Dendritic cell treated with granulocyte-macrophage colony-stimulating factor and Interleukin-4, amounts not matched to agents 40 ng/mL and 50 ng/mL, for 4 days (primary cell): ENCODE measurements around the gene GJA3.

Experiments used
- H3K27ac Mint-ChIP-seq: one replicate; pipeline ENCODE4 v1.8.0; 2022; ENCODE audit warnings: mild to moderate bottlenecking, mixed read lengths
- H3K27me3 Mint-ChIP-seq: one replicate; pipeline ENCODE4 v1.8.0; 2022; ENCODE audit warnings: mild to moderate bottlenecking, mixed read lengths
- H3K36me3 Mint-ChIP-seq: one replicate; pipeline ENCODE4 v1.8.0; 2022; ENCODE audit warnings: low read depth, mixed read lengths
- H3K4me1 Mint-ChIP-seq: one replicate; pipeline ENCODE4 v1.8.0; 2022; ENCODE audit warnings: low read depth, mixed read lengths
- H3K4me3 Mint-ChIP-seq: one replicate; pipeline ENCODE4 v1.8.0; 2022; ENCODE audit warnings: mild to moderate bottlenecking, moderate library complexity, mixed read lengths
- H3K9me3 Mint-ChIP-seq: one replicate; pipeline ENCODE4 v1.8.0; 2022; ENCODE audit warnings: mixed read lengths
- intact Hi-C: fragments of 100-400 bp; cut with micrococcal nuclease; formaldehyde crosslinking; loops from one replicate; pipeline ENCODE4 v1.15.0; 2022

Gene GJA3

DNA sequence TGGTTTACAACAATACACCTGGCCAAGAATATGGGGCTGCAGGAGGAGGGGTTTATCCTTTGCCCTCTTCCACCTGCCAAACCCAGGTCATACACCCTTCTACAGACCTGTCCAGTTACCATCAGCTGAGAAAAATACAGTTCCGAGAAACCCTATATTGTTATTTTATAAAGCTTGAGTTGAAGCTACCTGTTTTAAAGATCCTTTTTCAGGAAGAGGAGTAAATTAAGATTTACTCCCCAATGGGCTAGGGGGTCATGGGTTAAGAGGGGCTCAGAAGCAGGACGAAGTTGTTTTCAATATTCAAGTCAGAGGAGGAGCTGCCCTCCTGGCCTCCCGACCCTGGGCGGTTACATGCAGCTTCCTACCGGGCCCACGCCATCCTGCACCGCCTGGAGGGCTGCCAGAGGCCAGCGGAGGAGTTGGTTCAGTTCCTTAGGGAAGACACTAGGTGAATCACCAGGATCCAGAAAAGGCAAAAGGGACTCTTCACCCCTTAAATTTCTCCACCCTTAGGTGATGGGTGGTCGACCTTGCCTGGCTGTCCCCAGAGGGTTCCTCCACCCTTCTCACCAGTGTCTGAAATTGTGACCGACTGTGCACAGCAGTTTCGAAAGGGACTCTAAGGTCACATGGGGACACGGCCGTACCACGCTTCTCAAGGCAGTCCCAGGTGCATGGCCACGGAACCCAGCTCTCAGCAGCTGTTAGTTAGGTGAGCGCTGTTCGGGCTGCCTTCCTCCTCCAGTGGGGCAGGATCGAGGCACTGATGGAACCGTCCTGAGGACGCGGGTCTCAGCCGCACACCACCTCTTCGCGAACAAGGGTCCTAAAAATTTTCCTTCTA, 30.7 kb upstream of the GJA3 start:
- Mint-ChIP-seq H3K27ac (no peak overlapping the region), H3K36me3 (peaks cover 6% of the 10 kb centered on the region), H3K9me3 (peaks cover 8% of the 10 kb centered on the region), H3K27me3 (peaks cover 54% of the 10 kb centered on the region), H3K4me1 (peaks cover 47% of the 10 kb centered on the region), H3K4me3 (peak overlapping the region; percentile 78)
- intact Hi-C loops = loop anchor here (10.0 kb wide), 3 partner anchors 233 to 513 kb away; partner anchors contain the start of gene IL17D

DNA sequence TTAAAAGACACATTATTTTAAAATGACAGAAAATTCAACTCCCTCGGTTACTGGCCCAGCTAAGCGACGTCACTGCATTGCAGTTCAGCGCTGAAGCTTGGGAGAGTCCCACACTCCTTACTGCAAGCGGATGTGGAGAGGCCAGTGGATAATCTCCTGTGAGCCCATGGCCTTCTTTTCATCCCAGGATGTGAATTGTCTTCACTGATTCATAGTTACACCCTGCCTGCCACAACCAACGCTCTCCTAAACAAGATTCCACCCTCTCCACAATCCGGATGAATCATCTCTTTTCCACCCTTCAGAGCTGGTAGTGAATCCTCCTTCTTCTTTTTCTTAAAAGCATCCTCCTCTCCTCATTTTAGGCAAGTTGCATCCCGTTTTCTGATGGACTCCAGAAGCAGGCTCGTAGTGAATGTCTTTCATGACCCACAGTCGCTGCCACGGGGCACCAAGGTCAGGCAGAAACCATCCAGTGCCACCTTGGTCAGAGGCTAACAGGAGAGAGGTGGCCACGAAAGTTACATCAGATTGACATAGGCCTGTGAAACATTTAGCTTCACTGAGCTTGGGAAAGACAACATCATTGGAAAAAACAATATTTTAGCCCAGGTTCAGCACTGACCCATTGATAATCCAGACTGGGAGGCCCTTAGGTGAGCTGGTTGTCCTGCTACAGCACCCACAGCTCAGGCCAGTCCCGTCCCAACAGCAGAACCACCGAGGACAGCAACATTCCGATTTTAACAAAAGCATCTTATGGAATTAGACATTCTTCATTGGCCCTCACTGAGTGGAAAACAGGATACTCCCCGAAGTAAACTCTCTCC, 29.8 kb upstream of the GJA3 start:
- peaks cover 6% of the 10 kb centered on the region for H3K36me3 Mint-ChIP-seq
- intact Hi-C loops = loop anchor here (10.0 kb wide), 3 partner anchors 234 to 514 kb away; partner anchors contain the start of gene IL17D
- H3K4me1 Mint-ChIP-seq = peaks cover 47% of the 10 kb centered on the region
- no peak overlapping the region for H3K4me3 Mint-ChIP-seq
- H3K27ac Mint-ChIP-seq = no peak overlapping the region
- peaks cover 8% of the 10 kb centered on the region for H3K9me3 Mint-ChIP-seq
- peaks cover 51% of the 10 kb centered on the region for H3K27me3 Mint-ChIP-seq

DNA sequence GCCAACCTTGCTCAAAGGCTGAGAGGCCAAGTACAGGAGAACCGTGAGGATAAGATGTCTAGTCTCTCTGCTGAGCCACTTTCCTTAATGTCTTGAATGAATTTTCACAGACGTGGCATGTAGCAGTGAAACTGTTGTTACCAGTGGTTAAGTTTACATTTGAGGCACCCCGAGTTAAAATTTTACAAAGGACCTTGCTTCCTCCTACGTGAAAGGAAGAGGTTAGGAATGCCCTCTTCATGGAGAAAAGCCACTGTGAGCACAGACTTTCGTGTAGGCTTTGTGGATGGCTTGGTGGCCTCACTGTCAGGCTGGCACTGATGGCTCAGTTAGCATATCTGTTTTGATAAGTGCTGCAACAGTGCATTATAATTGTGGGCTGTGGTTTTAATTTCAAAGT, 29.2 kb upstream of the GJA3 start:
- Mint-ChIP-seq H3K9me3 (peaks cover 8% of the 10 kb centered on the region), H3K36me3 (peaks cover 6% of the 10 kb centered on the region), H3K27me3 (peaks cover 46% of the 10 kb centered on the region), H3K27ac (no peak overlapping the region), H3K4me1 (peaks cover 47% of the 10 kb centered on the region), H3K4me3 (no peak overlapping the region)
- intact Hi-C loops = loop anchor here (10.0 kb wide), 3 partner anchors 235 to 515 kb away; partner anchors contain the start of gene IL17D

DNA sequence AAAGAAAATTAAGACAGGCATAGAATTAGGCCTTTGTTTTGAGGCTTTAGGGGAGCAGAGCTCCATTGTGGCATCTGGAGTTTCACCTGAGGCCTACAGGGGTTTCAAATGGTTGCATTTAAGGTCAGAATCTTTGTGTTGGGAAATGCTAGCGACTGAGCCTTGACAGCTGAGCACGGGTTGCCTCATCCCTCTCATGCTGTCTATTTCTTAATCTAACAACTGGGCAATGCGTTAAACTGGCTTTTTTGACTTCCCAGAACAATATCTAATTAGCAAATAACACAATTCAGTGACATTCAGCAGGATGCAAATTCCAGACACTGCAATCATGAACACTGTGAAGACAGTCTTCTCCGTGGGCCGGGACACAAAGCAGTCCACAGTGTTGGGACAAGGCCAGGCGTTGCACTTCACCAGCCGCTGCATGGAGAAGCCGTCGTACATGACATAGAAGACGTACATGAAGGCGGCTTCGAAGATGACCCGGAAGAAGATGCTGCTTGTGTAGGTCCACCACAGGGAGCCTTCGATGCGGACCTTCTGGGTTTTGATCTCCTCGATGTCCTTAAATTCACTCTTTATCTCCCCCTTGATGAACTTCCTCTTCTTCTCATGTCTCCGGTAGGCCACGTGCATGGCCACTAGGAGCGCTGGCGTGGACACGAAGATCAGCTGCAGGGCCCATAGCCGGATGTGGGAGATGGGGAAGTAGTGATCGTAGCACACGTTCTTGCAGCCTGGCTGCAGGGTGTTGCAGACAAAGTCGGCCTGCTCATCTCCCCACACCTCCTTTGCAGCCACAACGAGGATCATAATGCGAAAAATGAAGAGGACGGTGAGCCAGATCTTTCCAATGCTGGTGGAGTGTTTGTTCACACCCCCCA, 28.1 kb upstream of the GJA3 start:
- intact Hi-C loops = no loop called here
- Mint-ChIP-seq H3K4me1 (peaks cover 36% of the 10 kb centered on the region), H3K27ac (no peak overlapping the region), H3K9me3 (peaks cover 8% of the 10 kb centered on the region), H3K4me3 (no peak overlapping the region), H3K27me3 (peaks cover 36% of the 10 kb centered on the region), H3K36me3 (peaks cover 6% of the 10 kb centered on the region)

DNA sequence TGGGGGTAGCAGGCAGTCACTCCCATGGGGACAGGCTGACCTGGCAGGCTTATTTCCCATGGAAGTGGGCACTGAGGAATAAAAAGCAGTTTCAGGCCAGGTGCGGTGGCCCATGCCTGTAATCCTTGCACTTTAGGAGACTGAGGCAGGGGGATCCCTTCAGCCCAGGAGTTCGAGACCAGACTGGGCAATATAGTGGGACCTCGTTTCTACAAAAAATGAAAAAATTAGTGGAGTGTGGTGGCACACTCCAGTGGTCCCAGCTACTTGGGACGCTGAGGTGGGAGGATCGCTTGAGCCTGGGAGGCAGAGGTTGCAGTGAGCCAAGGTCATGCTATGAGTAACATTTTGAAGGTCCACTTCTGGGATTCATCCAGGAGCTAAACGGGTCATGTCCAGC, 25.9 kb upstream of the GJA3 start:
- H3K36me3 Mint-ChIP-seq = peaks cover 6% of the 10 kb centered on the region
- peaks cover 8% of the 10 kb centered on the region for H3K9me3 Mint-ChIP-seq
- no peak overlapping the region for H3K27ac Mint-ChIP-seq
- intact Hi-C loops = no loop called here
- H3K27me3 Mint-ChIP-seq = peaks cover 20% of the 10 kb centered on the region
- no peak overlapping the region for H3K4me3 Mint-ChIP-seq
- H3K4me1 Mint-ChIP-seq = peaks cover 24% of the 10 kb centered on the region

DNA sequence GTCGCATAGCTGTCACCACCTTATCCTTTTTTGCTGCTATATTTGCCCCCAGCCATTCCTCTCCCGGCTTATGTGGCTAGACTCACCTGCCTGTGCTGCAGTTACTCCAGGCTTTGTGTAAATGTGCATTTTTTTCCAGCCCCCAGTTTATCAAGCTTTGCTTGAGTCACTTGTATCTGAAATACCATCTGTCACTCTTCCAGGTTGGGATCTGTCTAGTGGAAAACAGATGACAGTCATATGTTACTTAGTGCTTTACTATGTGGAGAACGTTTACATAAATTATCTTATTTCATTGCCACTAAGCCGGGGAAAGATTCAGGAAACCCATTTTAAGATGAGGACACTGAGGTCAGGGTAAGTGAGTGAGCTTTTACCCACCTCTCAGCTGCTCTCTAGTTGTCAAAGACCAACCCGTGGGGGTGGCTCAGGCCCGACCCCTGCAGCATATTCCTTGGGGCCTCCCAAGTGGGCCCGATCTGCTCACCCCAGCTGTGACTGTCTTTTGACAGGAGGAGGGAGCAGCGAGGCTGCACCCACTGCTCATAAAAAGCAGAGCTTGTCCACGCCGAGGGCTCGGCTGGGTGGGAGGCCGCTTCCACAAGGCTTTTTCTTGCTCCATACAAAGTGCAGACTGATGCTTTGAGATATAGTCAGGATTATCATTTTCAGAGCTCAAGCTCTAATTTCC, 24.7 kb upstream of the GJA3 start:
- H3K4me1 Mint-ChIP-seq = peaks cover 12% of the 10 kb centered on the region
- H3K36me3 Mint-ChIP-seq = peaks cover 6% of the 10 kb centered on the region
- intact Hi-C loops = no loop called here
- H3K9me3 Mint-ChIP-seq = peaks cover 8% of the 10 kb centered on the region
- no peak overlapping the region for H3K27ac Mint-ChIP-seq
- H3K4me3 Mint-ChIP-seq = no peak overlapping the region
- peaks cover 13% of the 10 kb centered on the region for H3K27me3 Mint-ChIP-seq

DNA sequence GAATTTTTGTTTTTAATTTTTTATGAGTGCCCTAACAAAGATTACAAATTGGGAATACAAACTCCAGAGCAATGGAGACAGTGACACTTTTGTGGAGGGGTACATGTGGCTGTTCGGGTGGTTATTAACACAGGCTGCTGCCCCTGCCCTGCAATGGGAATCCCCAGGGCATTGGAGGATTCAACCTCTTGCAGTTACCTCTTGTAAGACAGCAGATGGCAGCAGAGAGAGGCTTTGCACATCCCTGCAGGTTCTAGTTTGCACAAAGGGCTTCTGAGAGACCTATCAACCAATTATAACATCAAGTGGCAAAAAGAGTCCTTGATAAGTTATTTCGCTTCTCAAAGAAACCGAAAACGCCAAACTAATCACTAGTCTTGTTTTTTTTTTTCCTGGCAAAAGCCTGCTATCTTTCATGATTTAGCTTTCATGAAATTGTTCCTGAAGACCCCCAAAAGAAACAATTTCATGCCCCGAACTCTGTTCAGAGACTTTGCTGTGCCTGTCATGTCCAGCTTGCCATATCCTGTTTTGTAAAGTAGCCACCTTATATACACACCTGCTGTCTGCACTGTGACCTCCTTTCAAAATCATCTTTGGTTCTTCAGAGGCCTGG, 21.5 kb upstream of the GJA3 start:
- intact Hi-C loops = loop anchor here (2.0 kb wide), 1 partner anchor 742 kb away; no protein-coding TSS in a partner anchor
- Mint-ChIP-seq H3K4me3 (no peak overlapping the region), H3K27ac (no peak overlapping the region), H3K36me3 (no peaks in the 10 kb centered on the region), H3K27me3 (peaks cover 33% of the 10 kb centered on the region), H3K4me1 (peaks cover 10% of the 10 kb centered on the region), H3K9me3 (no peaks in the 10 kb centered on the region)

DNA sequence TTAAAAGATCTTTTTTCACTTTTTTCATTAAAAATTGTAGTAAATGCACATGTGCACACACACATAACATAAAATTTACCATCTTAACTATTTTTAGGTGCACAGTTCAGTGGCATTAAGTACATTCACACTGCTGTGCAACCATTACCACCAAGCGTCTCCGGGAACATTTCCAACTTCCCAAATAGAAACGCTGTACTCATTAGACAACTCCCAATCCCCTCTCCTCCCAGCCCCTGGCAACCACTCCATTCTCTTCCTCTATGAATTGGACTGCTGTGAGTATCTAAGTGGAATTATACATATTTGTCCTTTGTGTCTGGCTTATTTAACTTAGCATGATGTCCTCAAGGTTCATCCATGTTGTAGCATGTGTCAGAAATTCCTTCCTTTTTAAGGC, 20.3 kb upstream of the GJA3 start:
- intact Hi-C loops = no loop called here

DNA sequence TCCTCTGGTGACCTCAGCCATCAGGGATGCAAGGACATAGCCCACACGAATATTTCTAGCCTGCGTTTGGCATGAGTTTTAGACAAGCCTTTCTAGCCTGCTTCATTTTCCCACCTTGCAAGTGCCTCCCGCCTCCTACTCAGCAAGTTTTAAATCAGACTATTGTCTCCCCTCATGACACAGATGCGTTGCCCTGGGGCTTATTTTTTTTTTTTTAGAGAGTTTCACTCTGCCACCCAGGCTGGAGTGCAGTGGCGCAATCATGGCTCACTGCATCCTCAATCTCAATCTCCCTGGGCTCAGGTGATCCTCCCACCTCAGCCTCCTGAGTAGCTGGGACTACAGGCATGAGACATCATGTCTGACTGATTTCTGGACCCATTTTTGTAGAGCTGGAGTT, 17.3 kb upstream of the GJA3 start:
- Mint-ChIP-seq H3K4me1 (peaks cover 51% of the 10 kb centered on the region), H3K9me3 (no peaks in the 10 kb centered on the region), H3K4me3 (peak overlapping the region; percentile 54), H3K36me3 (no peaks in the 10 kb centered on the region), H3K27ac (no peak overlapping the region), H3K27me3 (peaks cover 55% of the 10 kb centered on the region)
- intact Hi-C loops = loop anchor here (5.0 kb wide), 1 partner anchor 389 kb away; the partner anchor contains the start of gene IFT88

More for the DNA sequence above, 20.3 kb upstream of the GJA3 start:
- H3K4me3 Mint-ChIP-seq = no peak overlapping the region
- H3K9me3 Mint-ChIP-seq = no peaks in the 10 kb centered on the region
- no peak overlapping the region for H3K27ac Mint-ChIP-seq
- no peaks in the 10 kb centered on the region for H3K36me3 Mint-ChIP-seq
- peaks cover 20% of the 10 kb centered on the region for H3K4me1 Mint-ChIP-seq
- peaks cover 45% of the 10 kb centered on the region for H3K27me3 Mint-ChIP-seq

DNA sequence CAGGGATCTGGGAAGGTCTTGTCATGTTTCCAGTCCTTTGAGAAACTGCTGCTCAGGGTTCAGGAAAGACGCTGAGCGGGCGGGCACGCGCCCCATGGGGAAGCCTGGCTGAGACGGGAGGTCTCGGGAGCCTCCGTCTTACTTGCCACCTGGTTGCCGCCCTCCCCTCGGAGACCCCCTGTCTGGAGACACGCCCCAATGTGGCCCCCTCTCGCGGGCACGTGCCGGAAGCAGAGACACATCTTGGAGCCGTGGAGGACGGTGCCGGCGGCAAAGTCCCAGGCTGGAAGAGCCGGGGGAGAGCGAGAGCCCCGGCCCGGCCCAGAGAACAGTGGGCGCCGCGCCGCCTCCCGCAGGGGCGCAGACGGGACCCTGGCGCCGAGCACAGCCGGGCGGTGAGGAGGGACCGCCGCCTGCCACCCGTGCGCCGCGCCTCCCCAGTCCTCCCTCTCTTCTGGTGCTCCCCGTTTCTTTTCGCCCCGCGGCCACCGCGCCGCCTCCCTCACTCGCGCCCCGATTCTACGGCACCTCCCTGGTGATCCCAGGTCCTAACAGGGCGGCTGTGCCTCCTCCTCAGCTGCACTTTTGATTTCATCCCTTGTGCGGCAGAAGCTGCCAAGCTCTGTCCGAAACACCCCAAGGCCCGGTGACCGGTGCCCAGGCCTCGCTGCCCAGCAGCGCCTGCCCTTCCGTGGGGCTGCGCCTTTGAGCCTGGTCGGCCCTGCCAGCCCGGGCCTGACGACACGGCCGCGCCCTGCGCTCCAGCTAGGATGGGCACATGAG, 16.4 kb upstream of the GJA3 start:
- H3K27me3 Mint-ChIP-seq = peaks cover 54% of the 10 kb centered on the region
- peak overlapping the region; percentile 59 for H3K27ac Mint-ChIP-seq
- no peaks in the 10 kb centered on the region for H3K36me3 Mint-ChIP-seq
- peak overlapping the region; percentile 65 for H3K4me3 Mint-ChIP-seq
- H3K9me3 Mint-ChIP-seq = no peaks in the 10 kb centered on the region
- peaks cover 58% of the 10 kb centered on the region for H3K4me1 Mint-ChIP-seq
- intact Hi-C loops = loop anchor here (5.0 kb wide), 1 partner anchor 390 kb away; the partner anchor contains the start of gene IFT88

DNA sequence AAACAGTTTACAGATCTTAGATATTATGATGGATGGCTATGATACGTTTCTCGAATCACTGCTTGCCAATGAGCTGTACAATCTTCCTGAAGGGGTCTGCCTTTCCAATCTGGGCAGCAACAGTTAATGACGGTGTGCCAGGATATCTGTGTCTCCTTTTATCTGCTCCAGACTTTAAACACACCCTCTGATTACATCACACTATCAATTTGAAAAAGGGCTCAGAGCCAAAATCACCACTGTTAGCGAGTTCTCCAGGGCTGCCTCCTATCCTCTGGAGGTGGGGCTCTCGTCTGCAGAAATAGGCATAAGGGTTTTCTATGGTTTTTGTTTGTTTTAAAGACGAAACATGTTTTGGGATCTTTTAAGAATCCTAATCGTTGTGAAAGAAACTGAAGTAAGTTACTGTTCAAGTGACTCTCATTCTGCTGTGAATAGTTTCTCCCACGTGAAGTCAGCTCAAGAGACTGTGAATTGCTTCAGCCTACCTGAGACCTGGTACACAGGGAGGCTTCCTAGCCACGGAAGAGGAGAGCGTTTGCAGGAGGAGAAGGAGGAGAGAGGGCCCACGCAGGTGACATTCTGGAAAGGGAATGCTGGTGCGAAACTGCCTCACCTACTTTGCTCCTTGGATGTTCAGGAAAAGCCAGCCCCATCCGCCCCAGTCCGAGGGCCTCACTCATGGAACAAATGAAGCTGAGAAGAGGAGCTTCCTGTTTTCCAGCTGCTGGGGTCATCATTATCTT, 15.2 kb upstream of the GJA3 start:
- H3K4me1 Mint-ChIP-seq = peaks cover 61% of the 10 kb centered on the region
- no peak overlapping the region for H3K4me3 Mint-ChIP-seq
- H3K27ac Mint-ChIP-seq = peak overlapping the region; percentile 73
- H3K27me3 Mint-ChIP-seq = peaks cover 57% of the 10 kb centered on the region
- no peaks in the 10 kb centered on the region for H3K9me3 Mint-ChIP-seq
- H3K36me3 Mint-ChIP-seq = no peaks in the 10 kb centered on the region
- intact Hi-C loops = loop anchor here (5.0 kb wide), 1 partner anchor 391 kb away; the partner anchor contains the start of gene IFT88
